ENCODE data around the gene USP17L17.
"Not testable (repeated sequence)": the region's sequence is repeated elsewhere in the genome, so short reads cannot be mapped to it uniquely, and the experiment has no call there.

- not testable (repeated sequence) for TF ChIP-seq ZNF76 (CRISPR knock-in tag; IDR thresholded peaks at IDR 0.05; ENCODE audit: borderline replicate concordance); CHD4 (IDR thresholded peaks at IDR 0.05; ENCODE audit: insufficient read depth, insufficient replicate concordance, low read depth, low read length, poor library complexity, severe bottlenecking); SIN3A (IDR thresholded peaks at IDR 0.05; ENCODE audit: borderline replicate concordance in 2 of 2, control insufficient read depth in 1 of 2, low read depth in 2 of 2, low read length in 2 of 2); CHD1 (IDR thresholded peaks at IDR 0.05; ENCODE audit: low read length); POU5F1 (IDR thresholded peaks at IDR 0.05; ENCODE audit: borderline replicate concordance, low read depth, low read length, partially characterized antibody); TCF7 (IDR thresholded peaks at IDR 0.05; ENCODE audit: borderline replicate concordance); ZNF232 (CRISPR knock-in tag; IDR thresholded peaks at IDR 0.05); POLR2AphosphoS5 (IDR thresholded peaks at IDR 0.05; ENCODE audit: control insufficient read depth, insufficient read depth, low read depth, low read length); EZH2 (IDR thresholded peaks at IDR 0.05; ENCODE audit: borderline replicate concordance, low read depth, low read length); POLR2H (tag; IDR thresholded peaks at IDR 0.05; ENCODE audit: low read depth); ZNF507 (tag; conservative IDR thresholded peaks at IDR 0.05); MAFG (tag; conservative IDR thresholded peaks at IDR 0.05); ZNF589 (CRISPR knock-in tag; IDR thresholded peaks at IDR 0.05; ENCODE audit: low read depth)
- TF ChIP-seq, protein P1, sequence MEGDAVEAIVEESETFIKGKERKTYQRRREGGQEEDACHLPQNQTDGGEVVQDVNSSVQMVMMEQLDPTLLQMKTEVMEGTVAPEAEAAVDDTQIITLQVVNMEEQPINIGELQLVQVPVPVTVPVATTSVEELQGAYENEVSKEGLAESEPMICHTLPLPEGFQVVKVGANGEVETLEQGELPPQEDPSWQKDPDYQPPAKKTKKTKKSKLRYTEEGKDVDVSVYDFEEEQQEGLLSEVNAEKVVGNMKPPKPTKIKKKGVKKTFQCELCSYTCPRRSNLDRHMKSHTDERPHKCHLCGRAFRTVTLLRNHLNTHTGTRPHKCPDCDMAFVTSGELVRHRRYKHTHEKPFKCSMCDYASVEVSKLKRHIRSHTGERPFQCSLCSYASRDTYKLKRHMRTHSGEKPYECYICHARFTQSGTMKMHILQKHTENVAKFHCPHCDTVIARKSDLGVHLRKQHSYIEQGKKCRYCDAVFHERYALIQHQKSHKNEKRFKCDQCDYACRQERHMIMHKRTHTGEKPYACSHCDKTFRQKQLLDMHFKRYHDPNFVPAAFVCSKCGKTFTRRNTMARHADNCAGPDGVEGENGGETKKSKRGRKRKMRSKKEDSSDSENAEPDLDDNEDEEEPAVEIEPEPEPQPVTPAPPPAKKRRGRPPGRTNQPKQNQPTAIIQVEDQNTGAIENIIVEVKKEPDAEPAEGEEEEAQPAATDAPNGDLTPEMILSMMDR (IDR thresholded peaks at IDR 0.05 in 2 of 3, conservative IDR thresholded peaks at IDR 0.05 in 1 of 3; ENCODE audit: insufficient read depth in 2 of 3, low read depth in 1 of 3, low read length in 3 of 3), result not testable (repeated sequence)
These were observed 9.4 kb downstream of the USP17L17 start, which contains the start of gene USP17L19 for GRCh38 chr4:9253078-9253477.
